ENCODE results near the gene FILIP1L.

FILIP1L gene

GRCh38 chr3:100125161-100125938 is 11.0 kb upstream of the FILIP1L start:
- in situ Hi-C loops (cut with MboI; ENCODE audit: low sequenced_read_pairs): no loop called here

GRCh38 chr3:100124201-100124761 is 10.0 kb upstream of the FILIP1L start:
- in situ Hi-C loops (cut with MboI; ENCODE audit: low sequenced_read_pairs): no loop called here

DNA sequence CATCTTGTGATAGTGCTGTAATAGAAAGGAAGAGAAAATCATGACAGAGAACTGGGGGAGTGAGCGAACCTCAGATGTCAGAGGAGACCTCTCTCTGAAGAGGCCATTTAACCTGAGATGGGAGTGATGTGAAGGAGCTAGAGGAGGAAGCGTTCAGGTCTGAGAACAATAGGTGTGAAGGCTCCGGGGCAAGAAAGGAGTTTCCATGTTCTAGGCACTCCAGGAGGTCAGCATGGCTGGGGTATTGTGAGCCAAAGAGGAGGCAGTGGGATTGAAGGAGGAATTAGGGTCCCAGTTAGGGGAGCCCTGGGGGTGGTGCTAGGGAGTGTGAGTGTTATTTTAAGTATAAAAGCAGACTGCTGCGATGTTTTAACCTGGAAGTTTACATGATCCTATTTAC is 8.8 kb upstream of the FILIP1L start:
- in situ Hi-C loops (cut with MboI; ENCODE audit: low sequenced_read_pairs): no loop called here

- in situ Hi-C loops (cut with MboI; ENCODE audit: low sequenced_read_pairs): no loop called here
These were observed 8.0 kb upstream of the FILIP1L start for GRCh38 chr3:100122321-100122720.

DNA sequence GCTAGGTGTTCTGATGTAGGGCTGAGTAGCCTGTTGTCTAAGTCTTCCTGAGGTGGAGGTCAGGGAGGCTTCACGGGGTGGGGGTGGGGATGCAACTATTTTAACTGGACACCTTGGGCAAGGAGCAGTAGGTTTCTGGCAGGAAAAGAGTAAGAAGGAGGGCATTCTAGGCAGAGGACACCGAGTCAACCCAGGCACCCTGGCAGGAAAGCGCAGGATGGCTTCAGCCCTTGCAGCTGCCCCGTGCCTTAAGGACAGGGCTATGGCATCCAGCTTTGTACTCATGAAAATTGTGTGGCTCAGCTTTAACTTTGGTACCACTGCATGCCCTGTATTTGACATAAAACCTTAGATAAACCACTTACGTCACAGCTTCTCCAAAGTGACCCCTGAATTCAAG is 6.4 kb upstream of the FILIP1L start:
- in situ Hi-C loops (cut with MboI; ENCODE audit: low sequenced_read_pairs): no loop called here

DNA sequence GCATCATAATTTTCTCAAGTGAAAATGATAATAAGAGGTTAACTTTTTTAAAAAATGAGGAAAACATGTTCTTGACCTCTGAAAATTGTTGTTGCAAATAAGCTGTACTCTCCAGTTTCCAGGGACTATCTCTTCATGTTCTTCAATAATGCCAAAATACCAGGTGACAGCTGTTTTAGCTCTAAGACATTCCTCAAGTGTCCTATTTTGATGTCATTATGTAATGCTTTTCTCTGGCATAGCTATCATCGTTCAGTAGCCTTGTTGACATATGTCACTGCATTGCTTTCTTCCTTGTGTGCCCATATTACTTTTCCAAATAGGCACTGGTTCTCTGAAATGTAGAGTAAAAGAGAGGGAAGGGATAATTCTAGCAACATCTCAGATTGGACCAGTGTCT is 5.7 kb upstream of the FILIP1L start:
- in situ Hi-C loops (cut with MboI; ENCODE audit: low sequenced_read_pairs): no loop called here

GRCh38 chr3:100117093-100117492 is 2.8 kb upstream of the FILIP1L start:
- in situ Hi-C loops (cut with MboI; ENCODE audit: low sequenced_read_pairs): no loop called here

DNA sequence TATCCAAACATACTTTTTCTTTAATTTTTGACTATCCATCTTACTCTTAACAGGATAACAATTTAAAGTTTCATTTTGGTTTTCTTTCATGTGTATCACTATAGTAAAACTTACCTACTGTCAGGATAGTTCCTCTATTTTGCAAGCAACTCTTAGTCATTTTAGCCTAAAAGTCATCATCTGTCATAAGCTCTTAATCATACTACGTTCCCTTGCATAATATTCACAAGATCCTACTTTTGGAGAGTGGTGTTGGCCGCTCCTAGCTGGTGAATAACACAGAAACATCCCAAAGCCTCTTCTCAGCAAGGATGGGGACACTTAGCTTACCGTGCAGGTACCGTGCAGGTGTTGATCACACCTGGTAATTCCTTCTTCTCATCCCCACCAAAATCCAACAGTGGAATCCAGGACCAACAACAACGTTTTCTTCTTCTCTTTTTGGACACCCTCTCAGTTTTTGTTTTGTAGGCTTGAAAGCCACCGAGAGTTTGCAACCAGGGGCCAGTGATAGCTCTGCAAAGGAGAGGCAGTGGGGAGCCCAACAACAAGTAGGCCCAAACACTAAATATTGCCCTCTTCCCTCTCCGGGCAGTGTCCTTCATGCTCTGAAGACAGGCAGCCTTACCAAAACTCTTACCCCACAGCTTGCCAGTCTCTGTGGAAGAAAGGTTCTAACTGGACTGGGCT is 433 bp downstream of the FILIP1L start:
- in situ Hi-C loops (cut with MboI; ENCODE audit: low sequenced_read_pairs): no loop called here

- in situ Hi-C loops (cut with MboI; ENCODE audit: low sequenced_read_pairs): no loop called here
These were observed 2.6 kb downstream of the FILIP1L start for GRCh38 chr3:100111728-100112127.

- in situ Hi-C loops (cut with MboI; ENCODE audit: low sequenced_read_pairs): no loop called here
These were observed 4.1 kb downstream of the FILIP1L start for GRCh38 chr3:100110162-100110561.

DNA sequence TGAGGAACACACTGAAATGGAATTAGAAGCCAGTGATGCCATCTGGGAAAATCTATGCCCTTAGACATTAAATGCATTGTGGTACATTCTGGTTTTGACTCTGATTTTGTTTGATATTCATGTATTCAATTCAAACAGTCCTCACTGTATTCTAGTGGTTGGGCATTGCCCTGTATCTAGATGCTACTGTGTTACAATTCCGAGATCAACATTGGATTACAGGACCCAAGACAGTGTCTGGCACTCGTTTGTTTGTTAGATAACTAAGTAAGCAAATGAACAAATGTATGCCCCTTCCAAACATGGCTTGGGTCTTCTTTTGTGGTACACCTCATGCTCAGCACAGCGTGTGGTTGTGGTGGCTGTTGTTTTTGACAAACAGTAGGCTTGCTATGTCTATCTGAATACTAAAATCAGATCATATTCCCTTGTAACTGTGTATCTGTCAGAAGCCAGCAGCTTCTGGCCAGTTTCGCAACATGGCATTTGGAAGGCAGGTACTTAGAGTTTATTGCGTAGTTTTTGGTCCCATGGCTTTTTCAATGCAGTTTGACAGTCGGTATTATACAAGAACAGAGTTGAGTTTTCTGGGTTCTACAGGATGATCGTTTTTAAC is 5.7 kb downstream of the FILIP1L start:
- in situ Hi-C loops (cut with MboI; ENCODE audit: low sequenced_read_pairs): no loop called here

DNA sequence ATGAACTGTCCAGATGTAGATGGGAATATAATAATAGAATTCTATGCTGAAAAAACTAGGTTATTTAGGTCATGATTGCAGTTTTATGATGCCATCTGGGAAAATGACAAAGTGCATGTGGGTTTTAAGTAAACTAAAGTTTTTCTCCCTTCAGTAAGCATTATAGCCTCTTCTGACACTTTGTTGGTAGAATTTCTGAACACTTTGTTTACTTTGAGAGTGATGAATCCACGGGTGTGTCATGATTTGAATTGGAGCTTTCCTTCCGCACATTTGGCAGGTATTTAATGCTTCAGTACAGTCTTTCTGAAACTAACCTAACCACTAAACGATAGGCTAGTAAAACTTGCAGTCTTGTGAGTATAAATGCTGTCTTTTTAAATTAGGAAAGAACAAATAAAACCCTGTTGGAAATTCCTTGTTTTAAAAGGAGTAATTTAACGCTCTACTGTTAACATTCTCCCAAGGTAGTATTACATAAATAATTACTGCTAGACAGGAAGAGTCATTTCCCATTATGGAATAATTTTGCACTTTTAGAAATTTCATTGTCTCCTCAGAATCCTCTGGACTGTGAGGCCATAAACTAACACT is 7.0 kb downstream of the FILIP1L start:
- in situ Hi-C loops (cut with MboI; ENCODE audit: low sequenced_read_pairs): no loop called here

DNA sequence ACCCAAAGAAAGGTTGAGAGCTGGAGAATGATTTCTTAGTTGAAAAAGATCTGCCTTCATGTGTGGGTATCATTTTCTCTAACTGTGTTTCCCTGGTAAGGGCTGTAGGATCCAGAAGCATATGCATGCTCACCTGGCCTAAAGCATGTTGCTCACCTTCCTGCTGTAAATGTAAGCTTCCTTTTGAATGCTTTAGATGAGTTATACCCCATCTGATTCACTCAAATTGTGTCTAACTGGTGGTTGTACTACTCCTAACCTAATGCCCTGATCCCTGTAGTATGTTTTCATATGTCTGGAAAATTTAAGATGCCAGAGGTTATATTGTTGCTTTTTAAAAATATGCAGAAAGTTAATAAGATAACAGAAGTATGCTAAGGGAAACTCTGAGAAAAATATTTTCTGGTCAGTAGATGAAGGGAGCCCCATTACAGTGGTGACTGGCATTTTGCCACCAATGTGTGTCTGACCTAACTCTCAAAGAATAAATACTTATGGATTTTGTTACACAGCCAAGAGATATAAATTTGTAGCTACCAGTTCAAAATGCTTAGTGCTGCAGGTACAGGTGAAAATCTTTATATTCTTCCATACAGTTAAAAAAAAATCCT is 7.7 kb downstream of the FILIP1L start:
- in situ Hi-C loops (cut with MboI; ENCODE audit: low sequenced_read_pairs): no loop called here

DNA sequence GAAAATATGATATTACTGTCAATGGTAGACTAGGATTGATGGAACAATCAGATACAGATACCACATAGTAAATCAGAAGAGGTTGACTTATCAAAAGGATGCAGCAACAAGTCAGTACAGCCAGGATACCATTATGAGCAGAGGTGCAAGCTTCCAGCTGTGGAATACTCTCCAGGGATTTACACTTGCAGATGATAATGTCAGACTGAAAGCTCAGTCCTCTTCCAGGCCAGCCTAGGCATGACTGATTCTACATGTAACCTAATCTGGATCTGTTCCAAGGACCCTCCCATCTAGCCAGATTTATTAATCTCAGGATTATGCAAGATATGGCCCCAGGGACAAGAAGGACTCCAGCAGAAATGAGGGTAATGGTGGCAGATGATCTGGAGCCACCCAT is 8.2 kb downstream of the FILIP1L start:
- in situ Hi-C loops (cut with MboI; ENCODE audit: low sequenced_read_pairs): no loop called here

- in situ Hi-C loops (cut with MboI; ENCODE audit: low sequenced_read_pairs): no loop called here
These were observed 8.8 kb downstream of the FILIP1L start for GRCh38 chr3:100105501-100105900.

- in situ Hi-C loops (cut with MboI; ENCODE audit: low sequenced_read_pairs): no loop called here
These were observed 9.4 kb downstream of the FILIP1L start for GRCh38 chr3:100104817-100105413.

DNA sequence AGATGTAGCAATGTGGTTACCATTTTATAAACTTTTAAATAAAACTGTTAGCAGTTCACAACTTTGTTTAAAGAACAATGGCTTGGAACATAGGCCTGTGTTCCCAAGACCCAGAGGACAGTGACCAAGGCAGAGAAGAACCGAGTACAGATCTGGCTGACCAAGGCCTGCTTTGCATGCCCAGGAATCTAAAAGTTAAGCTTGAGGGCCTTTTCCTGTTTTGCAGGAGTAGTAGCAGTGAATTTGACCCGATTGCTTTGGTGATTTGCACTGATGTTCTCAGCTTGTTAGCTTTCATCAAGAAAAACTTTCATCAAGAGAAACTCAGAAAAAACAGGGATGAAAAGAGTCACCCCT is 9.9 kb downstream of the FILIP1L start:
- in situ Hi-C loops (cut with MboI; ENCODE audit: low sequenced_read_pairs): no loop called here

GRCh38 chr3:100103558-100104441 is 10.5 kb downstream of the FILIP1L start:
- in situ Hi-C loops (cut with MboI; ENCODE audit: low sequenced_read_pairs): no loop called here

DNA sequence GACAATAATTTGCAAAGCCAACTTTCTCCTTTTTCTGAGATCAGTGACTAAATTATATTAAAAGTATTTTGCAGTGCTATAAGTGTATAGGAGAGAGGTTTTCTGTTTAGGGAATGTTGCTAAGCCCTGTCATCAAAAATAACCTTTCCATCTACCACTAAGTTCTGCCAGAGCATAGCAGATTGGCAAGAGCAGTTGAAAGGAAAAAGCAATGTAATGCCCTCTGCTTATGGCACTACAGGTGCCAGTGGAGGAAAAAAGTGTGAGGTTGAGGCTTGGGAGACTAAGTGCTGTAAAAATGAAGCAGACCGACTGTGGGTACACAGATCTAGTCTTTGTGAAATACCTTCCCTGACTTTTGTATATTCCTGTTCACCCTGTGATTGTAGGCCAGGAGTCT is 11.5 kb downstream of the FILIP1L start:
- in situ Hi-C loops (cut with MboI; ENCODE audit: low sequenced_read_pairs): no loop called here

- in situ Hi-C loops (cut with MboI; ENCODE audit: low sequenced_read_pairs): no loop called here
These were observed 13.9 kb downstream of the FILIP1L start for GRCh38 chr3:100100425-100100824.

Measured in HL-60/S4 treated with retinoic acid at 250 ng/mL for 4 days and 3 days (cell line).